Upper lobe of right lung (tissue), 1 donor: ENCODE measurements around the gene ANGPTL8. TPM values are rescaled to one million over a fixed set of nuclear protein-coding genes. Genes with fewer than 3 reads are reported as not detected.
A peak's percentile ranks its signal among the peaks of the same experiment; 100 is the strongest.

ENCODE experiments used
- ATAC-seq: fragments of 200-7000 bp; cut with Tn5 transposase; one replicate; pipeline ENCODE4 v1.9.1; 2020; ENCODE audit warnings: mild to moderate bottlenecking, moderate library complexity
- DNase-seq: peaks from one replicate; pipeline ENCODE4 v3.0.0-alpha.2; 2020
- H3K27ac ChIP-seq: fragments of 200-600 bp; one replicate; pipeline ENCODE4 v1.8.0; 2022
- H3K27me3 ChIP-seq: fragments of 200-600 bp; one replicate; pipeline ENCODE4 v1.8.0; 2022; ENCODE audit warnings: mild to moderate bottlenecking
- H3K36me3 ChIP-seq: fragments of 200-600 bp; one replicate; pipeline ENCODE4 v1.8.0; 2022
- H3K4me1 ChIP-seq: fragments of 200-600 bp; one replicate; pipeline ENCODE4 v1.8.0; 2022
- H3K4me3 ChIP-seq: fragments of 200-600 bp; one replicate; pipeline ENCODE4 v1.8.0; 2022; ENCODE audit warnings: mild to moderate bottlenecking
- H3K9me3 ChIP-seq: fragments of 200-600 bp; one replicate; pipeline ENCODE4 v1.8.0; 2022
- intact Hi-C: fragments of 100-400 bp; cut with DNase I; formaldehyde crosslinking; loops from one replicate; pipeline ENCODE4 v1.11.0; 2022
- total RNA-seq: library from RNA; stranded (reverse); fragmentation: NEBNext Ultra II Directional; extraction: Animal tissue kit (Norgen Biotek cat#: 25700); gene quantifications from one replicate; pipeline ENCODE4 v1.2.1, GENCODE V29; 2021
- TF ChIP-seq, protein P1 (sequence below): fragments of 200-600 bp; IDR thresholded peaks from one replicate; pipeline ENCODE4 v1.8.0; 2022; ENCODE audit warnings: antibody characterized with exemption
- donor health status: DM: no; HTN: yes; CAD: no; lungs with severe emphysema.

The ANGPTL8 gene
- total RNA-seq, 1 donor from 2014 or later, result not detected

GRCh38 chr19:11261431-11261970 lies 22.1 kb downstream of the ANGPTL8 start:
- TF ChIP-seq, protein P1, sequence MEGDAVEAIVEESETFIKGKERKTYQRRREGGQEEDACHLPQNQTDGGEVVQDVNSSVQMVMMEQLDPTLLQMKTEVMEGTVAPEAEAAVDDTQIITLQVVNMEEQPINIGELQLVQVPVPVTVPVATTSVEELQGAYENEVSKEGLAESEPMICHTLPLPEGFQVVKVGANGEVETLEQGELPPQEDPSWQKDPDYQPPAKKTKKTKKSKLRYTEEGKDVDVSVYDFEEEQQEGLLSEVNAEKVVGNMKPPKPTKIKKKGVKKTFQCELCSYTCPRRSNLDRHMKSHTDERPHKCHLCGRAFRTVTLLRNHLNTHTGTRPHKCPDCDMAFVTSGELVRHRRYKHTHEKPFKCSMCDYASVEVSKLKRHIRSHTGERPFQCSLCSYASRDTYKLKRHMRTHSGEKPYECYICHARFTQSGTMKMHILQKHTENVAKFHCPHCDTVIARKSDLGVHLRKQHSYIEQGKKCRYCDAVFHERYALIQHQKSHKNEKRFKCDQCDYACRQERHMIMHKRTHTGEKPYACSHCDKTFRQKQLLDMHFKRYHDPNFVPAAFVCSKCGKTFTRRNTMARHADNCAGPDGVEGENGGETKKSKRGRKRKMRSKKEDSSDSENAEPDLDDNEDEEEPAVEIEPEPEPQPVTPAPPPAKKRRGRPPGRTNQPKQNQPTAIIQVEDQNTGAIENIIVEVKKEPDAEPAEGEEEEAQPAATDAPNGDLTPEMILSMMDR, result no peak
- DNase-seq (no peak), ATAC-seq (peak; percentile 1)
- H3K4me1 ChIP-seq, result peaks cover 18% of the 10 kb centered on the region
- intact Hi-C loops, result no loop called here
- no peaks in the 10 kb centered on the region for H3K9me3 ChIP-seq
- no peaks in the 10 kb centered on the region for H3K36me3 ChIP-seq
- no peaks in the 10 kb centered on the region for H3K27me3 ChIP-seq
- peak overlapping the region; percentile 86 for H3K27ac ChIP-seq
- peak overlapping the region; percentile 80 for H3K4me3 ChIP-seq

DNA sequence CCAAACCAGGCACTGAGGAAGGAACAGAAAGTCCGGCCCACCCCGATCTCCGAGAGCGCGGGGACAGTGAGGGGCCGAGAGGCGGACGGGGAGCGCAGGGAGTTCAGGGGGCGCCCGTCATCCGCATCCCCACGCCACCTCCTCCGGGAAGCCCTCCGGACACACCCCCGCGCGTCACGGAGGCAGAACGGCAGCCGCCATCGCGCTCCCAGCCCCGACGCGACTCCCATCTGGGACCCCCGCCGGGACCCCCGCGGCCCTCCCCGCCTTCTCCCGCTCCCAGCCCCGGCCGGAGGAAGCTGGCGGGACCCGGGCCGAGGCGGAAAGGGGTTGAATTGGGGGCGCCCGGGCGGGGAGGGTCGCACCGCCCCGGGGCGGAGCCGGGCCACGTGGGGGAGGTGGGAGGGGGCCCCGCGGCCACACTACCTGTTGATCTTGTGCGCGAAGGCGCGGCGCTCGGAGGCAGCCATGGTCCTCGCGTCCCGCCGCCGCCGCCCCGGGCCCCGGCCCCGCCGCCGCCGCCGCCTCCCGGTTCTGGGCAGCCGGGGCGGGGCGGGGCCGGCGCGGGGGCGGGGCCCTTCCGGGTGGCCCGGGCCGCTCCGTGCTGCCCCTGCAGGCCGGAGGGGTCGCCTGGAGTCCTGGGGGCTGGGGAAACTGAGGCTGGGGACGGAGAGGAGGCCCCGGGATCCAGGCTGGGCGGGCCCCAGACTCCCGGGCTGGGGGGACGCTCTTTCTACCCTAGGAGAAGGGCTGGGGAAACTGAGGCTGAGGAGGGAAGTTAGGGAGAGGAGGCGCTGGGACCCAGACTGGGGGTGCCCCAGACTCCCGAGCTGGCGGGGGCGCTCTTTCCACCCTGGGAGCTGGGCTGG lies 22.8 kb downstream of the ANGPTL8 start, which contains the start of gene DOCK6:
Gene DOCK6, minus strand, starts transcription at position 554 of the 869 bp plus-strand sequence. Its CDS starts 84 bp downstream, at position 470.
- no peaks in the 10 kb centered on the region for H3K27me3 ChIP-seq
- H3K4me3 ChIP-seq, result peak within 1 kb of the TSS; percentile 80
- intact Hi-C loops, result no loop called here
- TF ChIP-seq, protein P1, result peak; percentile 39
- peaks cover 18% of the 10 kb centered on the region for H3K4me1 ChIP-seq
- peak; percentile 62 for ATAC-seq
- no peaks in the 10 kb centered on the region for H3K36me3 ChIP-seq
- H3K27ac ChIP-seq, result peak within 1 kb of the TSS; percentile 86
- DNase-seq, result peak; percentile 76
- no peaks in the 10 kb centered on the region for H3K9me3 ChIP-seq

GRCh38 chr19:11263726-11264125 lies 24.3 kb downstream of the ANGPTL8 start:
- Histone ChIP-seq H3K27me3 (no peaks in the 10 kb centered on the region), H3K27ac (no peak overlapping the region), H3K36me3 (no peaks in the 10 kb centered on the region), H3K9me3 (no peaks in the 10 kb centered on the region), H3K4me3 (no peak overlapping the region), H3K4me1 (peaks cover 25% of the 10 kb centered on the region)
- no peak for ATAC-seq
- intact Hi-C loops, result no loop called here
- TF ChIP-seq, protein P1, result no peak
- no peak for DNase-seq

DNA sequence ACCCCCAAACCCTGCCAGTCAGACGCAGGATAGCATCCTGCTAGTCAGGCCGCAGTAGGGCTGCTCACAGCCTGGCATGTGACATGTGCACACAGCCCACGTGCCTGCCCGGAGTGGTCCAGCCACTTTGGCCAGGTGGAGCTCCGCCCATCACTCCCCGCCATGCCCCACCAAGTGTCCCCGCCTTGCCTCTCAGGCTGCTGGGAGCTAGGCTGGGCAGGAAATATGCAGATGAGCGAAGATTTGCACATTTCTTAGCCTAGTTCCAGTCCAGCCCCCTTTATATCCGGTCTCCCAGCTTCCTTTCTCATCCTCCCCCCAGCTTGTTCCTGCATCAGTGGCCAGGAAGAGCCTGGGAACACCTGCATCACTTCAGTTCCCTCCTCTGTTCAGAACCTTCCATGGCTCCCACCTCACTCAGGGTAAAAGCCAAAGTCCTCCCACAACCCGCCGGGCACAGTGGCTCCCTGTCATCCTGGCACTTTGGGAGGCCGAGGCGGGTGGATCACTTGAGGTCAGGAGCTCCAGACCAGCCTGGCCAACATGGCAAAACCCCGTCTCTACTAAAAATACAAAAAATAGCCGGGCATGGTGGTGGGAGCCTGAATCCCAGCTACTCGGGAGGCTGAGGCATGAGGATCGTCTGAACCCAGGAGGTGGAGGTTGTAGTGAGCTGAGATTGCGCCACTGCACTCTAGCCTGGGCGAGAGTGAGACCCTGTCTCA lies 25.2 kb downstream of the ANGPTL8 start:
- intact Hi-C loops, result no loop called here
- TF ChIP-seq, protein P1, result no peak
- Histone ChIP-seq H3K27me3 (no peaks in the 10 kb centered on the region), H3K9me3 (no peaks in the 10 kb centered on the region), H3K4me1 (peaks cover 27% of the 10 kb centered on the region), H3K36me3 (no peaks in the 10 kb centered on the region), H3K27ac (peak overlapping the region; percentile 30), H3K4me3 (no peak overlapping the region)
- DNase-seq (peak; percentile 93), ATAC-seq (peak; percentile 89)

DNA sequence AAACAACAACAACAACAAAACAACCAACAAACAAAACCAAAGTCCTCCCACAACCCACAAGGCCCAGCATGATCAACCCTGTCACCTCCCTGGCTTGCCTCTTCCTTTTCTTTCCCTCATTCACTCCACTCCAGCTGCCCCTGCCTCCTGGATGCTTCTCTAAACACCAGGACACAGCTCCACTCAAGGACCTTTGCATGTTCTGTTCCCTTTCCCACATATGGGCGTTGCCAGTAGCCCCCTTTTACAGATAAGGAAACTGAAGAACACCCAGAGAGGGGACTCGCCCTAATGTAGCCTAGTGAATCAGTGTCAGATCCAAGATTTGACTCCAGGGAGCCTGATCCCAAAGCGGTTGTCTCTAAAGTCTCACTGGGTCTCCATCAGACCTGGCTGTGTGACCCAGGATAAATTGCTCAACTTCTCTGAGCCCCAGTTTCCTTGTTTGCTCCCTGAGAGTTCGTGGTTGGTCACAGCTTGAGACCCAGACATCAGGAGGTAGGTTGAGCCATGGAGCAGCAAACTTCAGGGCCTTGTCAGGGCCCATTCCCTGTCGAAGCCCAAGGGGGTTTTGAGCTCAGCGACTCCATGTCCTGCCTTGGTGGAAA lies 25.9 kb downstream of the ANGPTL8 start:
- Histone ChIP-seq H3K4me3 (no peak overlapping the region), H3K27me3 (no peaks in the 10 kb centered on the region), H3K9me3 (no peaks in the 10 kb centered on the region), H3K36me3 (no peaks in the 10 kb centered on the region), H3K4me1 (peaks cover 27% of the 10 kb centered on the region), H3K27ac (peak overlapping the region; percentile 20)
- DNase-seq (no peak), ATAC-seq (no peak)
- intact Hi-C loops, result no loop called here
- TF ChIP-seq, protein P1, result no peak
